NCI-H1930 (cell line): ENCODE data around the gene DNASE1L3.
"Not testable (repeated sequence)": the region's sequence is repeated elsewhere in the genome, so short reads cannot be mapped to it uniquely, and the experiment has no call there.

ENCODE experiments used
- DNase-seq, 2 experiments: peaks; one replicate each; lab custom pipeline; 2025; lab: John Stamatoyannopoulos, UW

DNASE1L3 gene, protein sequence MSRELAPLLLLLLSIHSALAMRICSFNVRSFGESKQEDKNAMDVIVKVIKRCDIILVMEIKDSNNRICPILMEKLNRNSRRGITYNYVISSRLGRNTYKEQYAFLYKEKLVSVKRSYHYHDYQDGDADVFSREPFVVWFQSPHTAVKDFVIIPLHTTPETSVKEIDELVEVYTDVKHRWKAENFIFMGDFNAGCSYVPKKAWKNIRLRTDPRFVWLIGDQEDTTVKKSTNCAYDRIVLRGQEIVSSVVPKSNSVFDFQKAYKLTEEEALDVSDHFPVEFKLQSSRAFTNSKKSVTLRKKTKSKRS

GRCh38 chr3:58210761-58211460 is at the start of gene DNASE1L3:
DNASE1L3 (minus strand) TSS chr3:58210972; CDS start chr3:58210906, 66 bp downstream.
- no peak for DNase-seq

DNA sequence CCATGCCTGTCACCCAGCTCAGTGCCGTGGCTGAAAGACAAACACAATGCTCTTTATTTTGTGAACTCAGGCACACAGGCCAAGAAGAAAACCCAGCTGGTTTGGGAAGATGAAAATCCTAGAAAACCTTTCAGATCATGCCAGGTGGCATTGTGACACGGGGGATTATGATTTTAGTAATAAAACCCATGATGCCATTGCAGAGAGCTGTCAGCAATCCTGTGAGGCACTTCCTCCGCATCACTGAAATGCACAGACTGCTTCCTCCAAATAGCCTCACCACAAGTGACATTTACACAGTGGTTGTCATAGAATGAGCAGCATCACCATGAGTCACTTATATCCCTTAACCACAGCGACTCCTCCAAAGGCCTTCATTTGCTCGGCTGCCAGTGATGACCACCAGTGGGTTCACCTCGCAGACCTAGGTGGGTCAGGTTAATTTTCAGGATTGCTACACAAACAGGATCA is 49.5 kb upstream of the DNASE1L3 start:
- DNase-seq: no peak

DNA sequence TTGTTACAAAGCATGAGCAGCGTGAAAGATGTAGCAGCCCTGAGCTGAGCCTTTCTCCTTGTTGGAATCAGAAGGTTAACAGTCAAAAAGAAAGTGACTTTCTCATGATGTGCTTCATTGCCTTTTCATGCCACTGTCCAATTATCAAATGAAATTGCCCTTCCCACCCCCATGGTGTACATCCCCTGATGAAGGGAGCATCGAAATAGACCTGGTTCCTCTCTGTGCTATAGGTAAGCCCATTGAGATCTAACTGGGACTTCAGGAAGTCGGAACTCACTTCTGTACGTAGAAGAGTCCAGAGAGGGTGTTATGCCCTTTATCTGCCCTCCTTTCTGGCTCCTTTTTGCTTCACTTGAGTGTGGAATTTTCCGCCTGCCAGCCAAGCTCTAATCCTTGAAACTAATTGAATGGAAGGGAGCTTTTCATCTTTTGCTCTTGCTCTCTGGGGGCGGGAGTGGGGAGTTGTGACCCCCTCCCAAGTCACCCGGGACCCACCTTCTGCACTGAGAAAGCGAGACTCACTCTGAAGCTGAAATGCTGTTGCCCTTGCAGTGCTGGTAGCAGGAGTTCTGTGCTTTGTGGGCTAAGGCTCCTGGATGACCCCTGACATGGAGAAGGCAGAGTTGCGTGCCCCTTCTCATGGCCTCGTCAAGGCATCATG is 47.8 kb upstream of the DNASE1L3 start:
- no peak for DNase-seq

- no peak for DNase-seq
These were observed 45.7 kb upstream of the DNASE1L3 start for GRCh38 chr3:58256511-58256910.

DNA sequence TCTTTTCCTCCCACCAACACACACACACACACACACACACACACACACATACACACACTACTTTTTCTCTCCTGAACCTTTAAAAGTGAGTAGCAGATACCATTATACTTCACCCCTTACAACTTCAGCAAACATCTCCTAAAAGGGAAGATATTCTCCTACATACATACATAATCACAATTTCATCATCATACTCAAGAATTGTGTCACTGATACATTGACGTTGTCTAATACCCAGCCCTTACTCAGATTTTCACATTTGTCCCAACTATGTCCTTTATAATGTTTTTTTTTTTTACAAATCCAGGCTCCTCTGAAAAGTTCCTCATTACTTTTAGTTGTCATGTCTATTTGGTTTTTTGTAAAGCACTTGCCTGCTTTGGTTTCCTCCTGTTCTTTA is 45.3 kb upstream of the DNASE1L3 start:
- no peak for DNase-seq

DNA sequence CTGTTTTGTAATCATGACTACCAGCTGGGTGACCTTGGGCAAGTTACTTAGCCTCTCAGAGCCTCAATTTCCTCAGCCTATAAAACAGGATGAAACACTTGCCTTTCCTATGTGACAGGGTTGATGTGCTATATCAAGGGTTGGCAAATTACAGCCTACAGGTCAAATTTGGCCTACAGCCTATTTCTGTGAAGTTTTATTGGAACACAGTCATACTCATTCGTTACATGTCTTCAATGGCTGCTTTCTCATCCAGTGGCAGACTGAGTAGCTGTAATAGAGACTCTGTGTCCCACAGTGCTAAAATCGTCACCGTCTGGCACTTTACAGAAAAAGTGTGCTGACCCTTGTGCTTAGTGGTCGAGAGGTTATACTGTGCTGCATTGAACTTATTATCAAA is 43.4 kb upstream of the DNASE1L3 start:
- DNase-seq: no peak

DNA sequence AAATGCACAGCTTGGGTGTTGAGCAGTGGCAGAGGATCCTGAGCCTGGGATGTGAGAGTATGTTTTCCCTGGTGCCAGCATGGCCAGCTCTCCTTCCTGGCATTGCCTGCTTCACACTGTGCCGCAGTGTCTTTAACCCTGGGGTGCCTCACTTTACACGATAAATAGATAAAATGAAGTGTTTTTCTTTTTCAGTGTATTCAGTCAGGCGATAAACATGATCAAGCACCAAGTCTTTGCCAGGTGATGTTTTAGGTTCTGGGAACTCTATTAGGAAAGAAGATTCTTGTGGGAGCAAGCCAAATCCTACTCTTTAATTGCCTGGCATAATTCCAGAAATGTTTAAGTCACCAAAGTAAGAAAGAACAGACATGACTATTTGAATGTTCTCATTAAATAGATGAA is 40.9 kb upstream of the DNASE1L3 start:
- DNase-seq: no peak

DNA sequence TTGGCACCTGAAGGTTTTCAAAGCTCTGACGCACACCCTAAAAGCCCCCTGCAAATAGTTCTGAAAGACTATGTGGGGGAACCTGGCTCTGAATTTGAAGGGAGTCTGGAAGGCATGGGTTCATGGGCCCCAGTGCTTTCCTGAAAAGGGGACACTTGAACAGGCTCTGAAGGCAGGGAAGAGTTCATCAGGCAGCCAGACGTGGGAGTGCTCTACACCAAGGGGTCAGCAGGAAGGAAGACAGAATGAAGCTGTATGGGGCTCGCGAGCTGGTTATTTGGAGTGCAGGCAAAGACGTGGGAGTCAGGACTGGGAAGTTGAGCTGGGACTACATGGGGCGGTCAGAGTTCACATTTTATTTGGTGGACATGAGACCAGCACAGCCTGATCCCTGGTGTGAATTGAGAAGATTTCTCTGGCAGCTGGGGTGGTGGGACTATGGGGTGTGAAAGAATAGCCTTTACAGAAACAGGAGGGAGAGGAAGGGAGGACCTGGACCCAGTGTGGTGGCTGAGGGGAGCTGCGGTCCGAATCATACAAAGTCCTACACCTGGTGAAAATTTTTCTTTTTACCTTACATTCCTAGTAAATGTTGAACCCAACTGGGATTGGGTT is 39.4 kb upstream of the DNASE1L3 start:
- no peak for DNase-seq

GRCh38 chr3:58249358-58250092 is 38.8 kb upstream of the DNASE1L3 start:
- no peak for DNase-seq

DNA sequence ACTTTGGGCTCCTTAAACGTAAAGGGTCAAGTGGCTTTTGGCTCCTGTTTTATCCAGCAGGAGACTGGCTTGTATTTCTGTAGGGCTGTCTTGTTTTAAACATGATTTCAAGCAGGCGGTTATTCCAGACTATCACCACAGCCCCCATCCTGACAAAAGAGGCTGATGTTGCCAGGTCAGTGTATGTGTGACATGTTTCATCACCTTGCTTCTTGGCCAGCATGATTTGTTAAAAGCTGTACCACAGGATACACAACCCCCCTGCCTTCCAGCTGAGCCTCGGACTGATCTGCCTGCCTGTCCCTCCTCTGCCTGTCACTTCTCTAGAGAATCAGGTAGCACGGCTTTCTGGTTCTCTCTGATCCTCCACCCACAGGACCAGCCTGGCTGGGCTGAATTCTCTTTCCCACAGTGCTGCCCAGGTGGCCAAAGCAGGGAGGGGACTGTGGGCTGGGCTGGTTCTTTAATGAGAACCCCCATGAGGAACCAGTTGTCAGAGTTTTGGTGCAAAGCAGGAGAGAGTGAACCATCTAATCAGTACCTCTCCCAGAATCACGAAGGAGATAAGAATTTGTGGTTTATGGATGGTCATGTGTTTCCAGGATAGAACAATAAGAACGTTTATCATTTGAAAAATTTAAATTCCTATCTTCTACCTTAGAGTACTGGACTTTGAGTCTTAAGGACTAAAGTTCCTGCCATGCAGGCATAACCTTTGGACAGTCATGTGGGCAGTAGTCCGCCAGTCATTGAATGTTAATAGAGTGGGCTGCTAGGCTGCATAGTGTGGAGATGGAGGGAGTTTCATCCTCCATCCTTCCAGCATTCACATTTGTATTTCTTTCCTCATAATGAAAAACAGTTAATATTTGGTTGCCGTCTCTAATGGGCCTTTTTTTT is 35.6 kb upstream of the DNASE1L3 start:
- no peak for DNase-seq

DNA sequence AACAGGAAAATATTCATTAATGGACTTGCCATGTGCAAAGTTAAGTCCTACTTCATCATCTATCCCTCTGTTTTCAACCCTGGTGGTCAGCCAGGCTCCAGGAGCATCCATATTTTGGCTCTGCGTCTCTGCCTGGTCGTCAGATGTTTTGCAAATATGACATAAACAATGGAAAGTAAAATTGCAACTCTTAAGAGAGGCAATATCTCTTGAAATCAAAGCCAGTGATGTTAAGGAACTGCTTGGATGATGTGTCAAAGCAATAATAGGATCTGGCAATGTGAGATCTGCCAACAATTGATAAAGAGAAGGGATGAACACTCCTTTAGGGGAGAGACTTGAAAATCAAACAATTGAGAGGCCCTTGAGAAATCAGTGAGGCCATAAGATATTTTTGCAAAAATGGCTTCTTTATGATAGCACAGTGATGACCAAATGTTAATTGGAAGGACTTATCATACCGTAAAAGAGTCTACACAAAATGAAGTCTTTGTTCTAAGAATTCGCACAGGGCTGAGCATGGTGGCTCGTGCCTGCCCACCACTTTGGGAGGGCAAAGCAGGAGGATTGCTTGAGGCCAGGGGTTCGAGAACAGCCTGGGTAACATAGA is 33.3 kb upstream of the DNASE1L3 start:
- DNase-seq: no peak

- not testable (repeated sequence) for DNase-seq
These were observed 32.1 kb upstream of the DNASE1L3 start for GRCh38 chr3:58242860-58243259.

DNA sequence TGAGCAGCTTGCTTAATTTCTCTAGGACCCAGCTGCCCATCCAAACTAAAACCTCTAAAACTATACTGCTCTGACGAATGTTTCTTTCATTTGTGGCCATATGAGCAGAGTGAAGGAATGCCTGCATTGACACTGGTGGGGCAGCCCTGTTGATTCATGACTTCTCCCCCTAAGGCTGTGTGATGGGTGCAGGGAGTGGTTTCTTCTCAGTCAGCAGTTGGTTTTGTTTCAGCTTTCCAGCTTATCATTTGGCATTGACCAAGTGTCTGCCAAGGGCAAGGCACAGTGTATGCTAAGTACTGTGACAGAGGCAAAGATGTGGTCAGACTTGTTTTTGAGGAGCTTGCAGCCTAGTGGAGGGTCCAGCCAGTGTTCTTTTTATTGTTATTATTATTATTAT is 31.6 kb upstream of the DNASE1L3 start:
- no peak for DNase-seq

GRCh38 chr3:58241306-58242044 is 30.7 kb upstream of the DNASE1L3 start:
- no peak for DNase-seq

GRCh38 chr3:58238830-58239229 is 28.1 kb upstream of the DNASE1L3 start:
- DNase-seq: no peak

DNA sequence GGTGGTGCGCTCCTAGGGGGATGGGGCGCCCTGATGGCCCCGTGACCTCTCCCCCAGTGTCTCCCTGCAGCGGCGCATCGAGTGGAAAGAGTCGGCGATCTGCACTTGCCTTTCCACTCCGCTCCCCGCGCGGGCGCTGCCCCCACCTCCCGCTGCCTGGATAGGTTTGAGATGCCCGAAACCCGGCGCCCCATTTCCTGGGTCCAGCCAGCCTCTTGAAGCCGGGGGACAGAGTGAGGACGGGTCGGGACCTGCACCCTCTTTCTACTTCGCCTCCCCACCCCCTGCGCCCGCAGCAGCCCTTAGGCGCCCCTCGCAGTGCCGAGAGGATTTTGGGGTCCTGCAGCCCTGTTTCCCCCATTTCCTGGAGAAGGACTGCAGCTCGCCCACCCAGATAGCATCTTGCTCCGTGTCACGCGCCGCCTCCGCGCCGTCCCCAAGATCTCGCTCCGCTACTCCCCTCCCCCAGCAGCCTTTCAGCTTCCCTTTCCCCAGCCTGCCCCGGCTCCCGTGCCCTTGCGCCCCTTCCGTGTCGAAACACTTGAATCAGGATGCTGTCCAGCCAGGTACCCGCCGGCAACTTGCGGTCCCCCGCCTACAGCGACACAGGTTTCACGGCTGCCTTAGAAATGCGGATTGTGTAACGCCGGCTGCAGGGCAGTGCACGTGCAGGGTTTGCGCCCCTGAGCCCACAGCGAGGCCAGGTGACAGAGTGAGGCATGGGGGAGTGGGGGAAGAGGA is 27.3 kb upstream of the DNASE1L3 start:
- DNase-seq: peak in 1 of 2 experiments; percentile 8

- peak; percentile 18 to 63 for DNase-seq
These were observed 26.6 kb upstream of the DNASE1L3 start, which contains the start of gene ABHD6 for GRCh38 chr3:58237238-58237940. ABHD6 (plus strand) TSS chr3:58237792; CDS start chr3:58256587, 18,795 bp downstream.
